SK-N-SH (cell line): Measurements from ENCODE around the gene ATP13A5.

ENCODE experiments used
- FOXM1 ChIP-seq: IDR thresholded peaks from 2 replicates; pipeline ENCODE4 v1.4.0; 2012; ENCODE audit warnings: low read depth, mild to moderate bottlenecking
- GATA2 ChIP-seq: sonication (generic); formaldehyde crosslinking; IDR thresholded peaks from 2 replicates; pipeline ENCODE4 v1.5.0; 2020; ENCODE audit warnings: mild to moderate bottlenecking, missing genetic modification reagents
- JUND ChIP-seq: IDR thresholded peaks from 2 replicates; pipeline ENCODE4 v1.4.0; 2012
- NFIC ChIP-seq: IDR thresholded peaks from 2 replicates; pipeline ENCODE4 v1.4.0; 2012; ENCODE audit warnings: borderline replicate concordance
- POLR2AphosphoS5 ChIP-seq: IDR thresholded peaks from 2 replicates; pipeline ENCODE4 v1.6.1; 2012; ENCODE audit warnings: low read depth, low read length
- RAD21 ChIP-seq: IDR thresholded peaks from 2 replicates; pipeline ENCODE4 v1.6.1; 2012; ENCODE audit warnings: mild to moderate bottlenecking, low read length
- SIN3A ChIP-seq: IDR thresholded peaks from 2 replicates; pipeline ENCODE4 v1.6.1; 2012; ENCODE audit warnings: low read depth, mild to moderate bottlenecking, low read length, moderate library complexity, borderline replicate concordance
- TCF12 ChIP-seq: IDR thresholded peaks from 2 replicates; pipeline ENCODE4 v1.4.0; 2012
- TEAD4 ChIP-seq: IDR thresholded peaks from 2 replicates; pipeline ENCODE4 v1.4.0; 2012; ENCODE audit warnings: mild to moderate bottlenecking, borderline replicate concordance; ENCODE audit not compliant: insufficient read depth
- TF ChIP-seq, protein P1 (sequence below): fragments of 150-350 bp; IDR thresholded peaks from 2 replicates; pipeline ENCODE4 v1.6.1; 2017; ENCODE audit warnings: antibody characterized with exemption, low read length, low read depth, borderline replicate concordance
- TF ChIP-seq, protein P2 (sequence below): fragments of 200-600 bp; sonication (generic); IDR thresholded peaks from 2 replicates; pipeline ENCODE4 v1.6.1; 2017; ENCODE audit warnings: antibody characterized with exemption, mild to moderate bottlenecking, moderate library complexity
- TF ChIP-seq, protein P3 (sequence below): IDR thresholded peaks from 2 replicates; pipeline ENCODE4 v1.6.1; 2012; ENCODE audit warnings: mild to moderate bottlenecking, low read depth, low read length, moderate library complexity

DNA sequence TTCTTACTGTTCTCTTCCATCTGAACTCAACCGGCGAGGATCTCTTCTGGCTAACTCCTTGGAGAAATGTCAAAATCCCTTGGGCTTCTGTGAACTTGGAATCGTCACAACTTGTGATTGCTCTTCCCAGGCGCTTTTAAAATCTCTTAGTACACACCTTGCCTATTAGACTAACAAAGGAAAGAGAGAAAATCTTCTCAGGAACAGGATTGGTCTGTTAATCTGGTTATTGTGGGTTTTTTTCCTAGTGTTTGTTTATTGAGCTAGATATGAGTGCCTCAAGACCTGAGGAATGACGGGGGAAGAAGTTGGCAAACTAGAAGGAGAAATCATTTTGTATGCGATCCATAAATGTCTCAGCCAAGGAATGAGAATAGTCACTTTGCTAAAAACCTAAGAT is at the start of gene ATP13A5:
- no peak for TF ChIP-seq GATA2 (CRISPR knock-in tag)
- no peak for TF ChIP-seq TEAD4
- no peak for TF ChIP-seq NFIC
- TF ChIP-seq, protein P1, sequence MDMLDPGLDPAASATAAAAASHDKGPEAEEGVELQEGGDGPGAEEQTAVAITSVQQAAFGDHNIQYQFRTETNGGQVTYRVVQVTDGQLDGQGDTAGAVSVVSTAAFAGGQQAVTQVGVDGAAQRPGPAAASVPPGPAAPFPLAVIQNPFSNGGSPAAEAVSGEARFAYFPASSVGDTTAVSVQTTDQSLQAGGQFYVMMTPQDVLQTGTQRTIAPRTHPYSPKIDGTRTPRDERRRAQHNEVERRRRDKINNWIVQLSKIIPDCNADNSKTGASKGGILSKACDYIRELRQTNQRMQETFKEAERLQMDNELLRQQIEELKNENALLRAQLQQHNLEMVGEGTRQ, result no peak
- TF ChIP-seq, protein P2, sequence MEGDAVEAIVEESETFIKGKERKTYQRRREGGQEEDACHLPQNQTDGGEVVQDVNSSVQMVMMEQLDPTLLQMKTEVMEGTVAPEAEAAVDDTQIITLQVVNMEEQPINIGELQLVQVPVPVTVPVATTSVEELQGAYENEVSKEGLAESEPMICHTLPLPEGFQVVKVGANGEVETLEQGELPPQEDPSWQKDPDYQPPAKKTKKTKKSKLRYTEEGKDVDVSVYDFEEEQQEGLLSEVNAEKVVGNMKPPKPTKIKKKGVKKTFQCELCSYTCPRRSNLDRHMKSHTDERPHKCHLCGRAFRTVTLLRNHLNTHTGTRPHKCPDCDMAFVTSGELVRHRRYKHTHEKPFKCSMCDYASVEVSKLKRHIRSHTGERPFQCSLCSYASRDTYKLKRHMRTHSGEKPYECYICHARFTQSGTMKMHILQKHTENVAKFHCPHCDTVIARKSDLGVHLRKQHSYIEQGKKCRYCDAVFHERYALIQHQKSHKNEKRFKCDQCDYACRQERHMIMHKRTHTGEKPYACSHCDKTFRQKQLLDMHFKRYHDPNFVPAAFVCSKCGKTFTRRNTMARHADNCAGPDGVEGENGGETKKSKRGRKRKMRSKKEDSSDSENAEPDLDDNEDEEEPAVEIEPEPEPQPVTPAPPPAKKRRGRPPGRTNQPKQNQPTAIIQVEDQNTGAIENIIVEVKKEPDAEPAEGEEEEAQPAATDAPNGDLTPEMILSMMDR, result no peak
- no peak for TF ChIP-seq JUND
- TF ChIP-seq SIN3A, result no peak
- no peak for TF ChIP-seq TCF12
- TF ChIP-seq FOXM1, result no peak
- no peak for TF ChIP-seq POLR2AphosphoS5
- TF ChIP-seq RAD21, result no peak
- TF ChIP-seq, protein P3, sequence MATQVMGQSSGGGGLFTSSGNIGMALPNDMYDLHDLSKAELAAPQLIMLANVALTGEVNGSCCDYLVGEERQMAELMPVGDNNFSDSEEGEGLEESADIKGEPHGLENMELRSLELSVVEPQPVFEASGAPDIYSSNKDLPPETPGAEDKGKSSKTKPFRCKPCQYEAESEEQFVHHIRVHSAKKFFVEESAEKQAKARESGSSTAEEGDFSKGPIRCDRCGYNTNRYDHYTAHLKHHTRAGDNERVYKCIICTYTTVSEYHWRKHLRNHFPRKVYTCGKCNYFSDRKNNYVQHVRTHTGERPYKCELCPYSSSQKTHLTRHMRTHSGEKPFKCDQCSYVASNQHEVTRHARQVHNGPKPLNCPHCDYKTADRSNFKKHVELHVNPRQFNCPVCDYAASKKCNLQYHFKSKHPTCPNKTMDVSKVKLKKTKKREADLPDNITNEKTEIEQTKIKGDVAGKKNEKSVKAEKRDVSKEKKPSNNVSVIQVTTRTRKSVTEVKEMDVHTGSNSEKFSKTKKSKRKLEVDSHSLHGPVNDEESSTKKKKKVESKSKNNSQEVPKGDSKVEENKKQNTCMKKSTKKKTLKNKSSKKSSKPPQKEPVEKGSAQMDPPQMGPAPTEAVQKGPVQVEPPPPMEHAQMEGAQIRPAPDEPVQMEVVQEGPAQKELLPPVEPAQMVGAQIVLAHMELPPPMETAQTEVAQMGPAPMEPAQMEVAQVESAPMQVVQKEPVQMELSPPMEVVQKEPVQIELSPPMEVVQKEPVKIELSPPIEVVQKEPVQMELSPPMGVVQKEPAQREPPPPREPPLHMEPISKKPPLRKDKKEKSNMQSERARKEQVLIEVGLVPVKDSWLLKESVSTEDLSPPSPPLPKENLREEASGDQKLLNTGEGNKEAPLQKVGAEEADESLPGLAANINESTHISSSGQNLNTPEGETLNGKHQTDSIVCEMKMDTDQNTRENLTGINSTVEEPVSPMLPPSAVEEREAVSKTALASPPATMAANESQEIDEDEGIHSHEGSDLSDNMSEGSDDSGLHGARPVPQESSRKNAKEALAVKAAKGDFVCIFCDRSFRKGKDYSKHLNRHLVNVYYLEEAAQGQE, result no peak
